WERI-Rb-1 (cell line): ENCODE results near the gene SHC2.

Experiments
- DNase-seq: peaks from one replicate; pipeline ENCODE4 v3.0.0-alpha.2; 2020
- H3K27ac ChIP-seq: fragments of 250-450 bp; sonication (Bioruptor Pico); 2 replicates; pipeline ENCODE4 v1.5.1; 2020; ENCODE audit warnings: mild to moderate bottlenecking, moderate library complexity
- H3K27me3 ChIP-seq: fragments of 250-450 bp; sonication (Bioruptor Pico); 2 replicates; pipeline ENCODE4 v1.5.1; 2021; ENCODE audit warnings: mild to moderate bottlenecking, low read depth, moderate library complexity; ENCODE audit not compliant: insufficient read depth, severe bottlenecking
- H3K36me3 ChIP-seq: fragments of 250-450 bp; sonication (Bioruptor Pico); 2 replicates; pipeline ENCODE4 v1.5.1; 2020; ENCODE audit warnings: mild to moderate bottlenecking, moderate library complexity
- H3K4me3 ChIP-seq: 2 replicates; pipeline ENCODE4 v1.5.1; 2011; ENCODE audit warnings: low read depth, mild to moderate bottlenecking, control low read depth, low read length
- H3K9me3 ChIP-seq: fragments of 250-450 bp; sonication (Bioruptor Pico); 2 replicates; pipeline ENCODE4 v1.5.1; 2021; ENCODE audit warnings: mild to moderate bottlenecking, moderate library complexity; ENCODE audit not compliant: severe bottlenecking
- TF ChIP-seq, protein P1 (sequence below): IDR thresholded peaks from 2 replicates; pipeline ENCODE4 v1.5.1; 2011; ENCODE audit warnings: low read depth, mild to moderate bottlenecking, control low read depth, inconsistent platforms, low read length

Gene SHC2

DNA sequence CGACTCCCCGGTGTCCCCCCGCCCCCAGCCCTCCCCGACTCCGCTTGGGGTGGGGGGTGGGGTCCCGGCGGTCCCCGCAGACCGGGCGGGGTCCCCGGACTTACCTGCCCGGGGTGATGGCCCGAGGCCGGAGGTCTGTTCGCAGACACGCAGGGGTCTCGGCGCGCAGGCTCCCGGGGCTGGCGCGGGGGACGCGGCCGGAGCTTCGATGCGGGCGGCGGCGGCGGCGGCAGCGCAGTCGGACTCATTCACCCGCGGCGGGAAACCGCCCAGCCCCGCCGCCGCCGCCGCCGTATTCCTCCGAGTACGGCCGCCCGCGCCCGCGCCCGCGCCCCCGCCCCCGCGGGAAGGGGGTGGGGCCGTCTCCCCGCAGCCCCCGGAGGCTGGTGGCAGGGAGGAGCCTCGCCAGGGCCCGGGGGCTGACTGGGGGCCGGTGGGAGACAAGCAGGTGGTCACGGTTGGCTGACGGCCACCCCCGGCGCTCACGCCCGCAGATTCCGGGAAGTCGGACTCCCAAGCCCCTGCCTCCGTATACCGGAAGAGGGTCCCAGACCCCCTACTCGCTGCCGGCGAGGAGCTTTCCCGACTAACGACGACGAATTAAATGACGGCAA lies 51.8 kb downstream of the SHC2 start, which contains the start of gene C2CD4C:
Gene C2CD4C, minus strand, starts transcription at position 246 of the 614 bp plus-strand sequence. CDS start 786 bp downstream, outside the sequence.
- no peaks in the 10 kb centered on the region; the same call in 1 of the 2 replicates for H3K36me3 ChIP-seq
- peak within 1 kb of the TSS; percentile 73 for H3K4me3 ChIP-seq
- TF ChIP-seq, protein P1, sequence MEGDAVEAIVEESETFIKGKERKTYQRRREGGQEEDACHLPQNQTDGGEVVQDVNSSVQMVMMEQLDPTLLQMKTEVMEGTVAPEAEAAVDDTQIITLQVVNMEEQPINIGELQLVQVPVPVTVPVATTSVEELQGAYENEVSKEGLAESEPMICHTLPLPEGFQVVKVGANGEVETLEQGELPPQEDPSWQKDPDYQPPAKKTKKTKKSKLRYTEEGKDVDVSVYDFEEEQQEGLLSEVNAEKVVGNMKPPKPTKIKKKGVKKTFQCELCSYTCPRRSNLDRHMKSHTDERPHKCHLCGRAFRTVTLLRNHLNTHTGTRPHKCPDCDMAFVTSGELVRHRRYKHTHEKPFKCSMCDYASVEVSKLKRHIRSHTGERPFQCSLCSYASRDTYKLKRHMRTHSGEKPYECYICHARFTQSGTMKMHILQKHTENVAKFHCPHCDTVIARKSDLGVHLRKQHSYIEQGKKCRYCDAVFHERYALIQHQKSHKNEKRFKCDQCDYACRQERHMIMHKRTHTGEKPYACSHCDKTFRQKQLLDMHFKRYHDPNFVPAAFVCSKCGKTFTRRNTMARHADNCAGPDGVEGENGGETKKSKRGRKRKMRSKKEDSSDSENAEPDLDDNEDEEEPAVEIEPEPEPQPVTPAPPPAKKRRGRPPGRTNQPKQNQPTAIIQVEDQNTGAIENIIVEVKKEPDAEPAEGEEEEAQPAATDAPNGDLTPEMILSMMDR = no peak
- no peaks in the 10 kb centered on the region for H3K27me3 ChIP-seq
- peak; percentile 46 for DNase-seq
- peaks cover 3% of the 10 kb centered on the region for H3K9me3 ChIP-seq
- H3K27ac ChIP-seq = peak within 1 kb of the TSS; percentile 61

DNA sequence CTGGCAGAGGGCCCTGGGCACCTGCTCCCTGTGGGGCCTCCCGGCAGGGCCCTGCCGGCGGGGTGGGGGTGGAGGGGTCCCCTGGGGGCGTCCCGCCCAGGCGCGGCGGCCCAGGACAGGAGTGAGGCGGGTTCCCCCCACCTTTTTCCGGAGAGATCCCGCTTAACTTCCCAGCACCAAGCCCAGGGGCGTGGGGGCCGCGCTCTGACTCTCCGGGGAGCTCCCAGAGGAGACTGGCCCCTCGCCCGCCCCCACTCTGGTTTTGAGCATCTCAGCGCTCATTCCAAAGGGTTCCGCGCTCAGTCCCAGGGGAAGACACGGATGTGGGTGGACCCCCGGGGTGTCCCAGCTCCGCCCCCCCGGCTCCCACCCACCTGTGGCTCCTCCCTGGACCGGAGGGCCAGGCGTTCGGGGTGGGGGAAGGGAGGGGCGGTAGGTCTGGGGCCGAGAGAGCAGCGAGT lies 52.4 kb downstream of the SHC2 start:
- TF ChIP-seq, protein P1 = no peak
- peak; percentile 66 for DNase-seq
- H3K27ac ChIP-seq = peak overlapping the region; percentile 61

DNA sequence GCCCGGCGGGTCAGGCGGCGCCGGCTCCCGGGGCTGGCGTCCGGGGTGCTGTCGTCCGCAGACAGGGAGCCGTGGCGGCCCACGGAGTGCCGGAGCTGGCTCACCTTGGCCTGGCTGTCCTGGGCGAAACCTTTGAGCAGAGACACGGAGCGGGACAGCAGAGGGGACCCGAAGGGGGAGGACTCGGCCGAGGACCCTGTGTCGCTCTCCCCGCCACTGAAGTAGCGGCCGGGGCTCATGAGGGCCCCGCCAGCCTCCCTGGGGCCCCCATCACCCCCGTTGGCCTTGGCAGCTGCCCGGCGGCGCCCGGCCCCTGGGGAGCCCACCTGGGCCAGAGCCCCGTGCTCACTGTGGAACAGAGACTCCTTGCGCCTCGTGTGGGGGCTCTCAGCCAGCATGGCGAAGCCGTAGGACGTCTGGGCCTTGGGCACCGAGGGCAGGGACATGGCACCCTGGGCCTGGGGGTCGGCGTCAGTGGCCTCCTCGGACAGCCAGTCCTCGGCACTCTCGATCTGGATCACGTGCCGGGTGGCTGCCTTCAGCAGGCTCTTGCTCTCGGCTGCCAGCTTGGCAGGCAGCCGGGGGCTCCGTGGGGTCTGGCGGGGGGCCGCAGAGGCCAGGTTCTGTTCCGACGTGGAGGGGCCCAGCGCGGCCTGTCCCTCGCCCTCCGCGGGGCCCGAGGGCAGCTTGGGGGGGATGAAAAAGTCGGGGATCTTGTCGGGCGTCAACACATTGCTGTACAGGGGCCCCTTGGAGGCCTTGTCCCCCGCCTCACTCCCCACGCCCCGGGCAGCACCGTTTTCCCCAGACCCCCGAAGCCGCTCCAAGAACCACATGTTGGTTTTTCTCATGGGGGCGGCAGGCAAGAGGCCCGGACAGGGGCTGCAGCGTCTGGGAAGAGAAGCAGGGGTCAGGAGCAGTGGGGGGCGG lies 53.1 kb downstream of the SHC2 start:
- Histone ChIP-seq H3K27me3 (no peaks in the 10 kb centered on the region), H3K9me3 (peaks cover 5% of the 10 kb centered on the region), H3K36me3 (no peaks in the 10 kb centered on the region; the same call in 1 of the 2 replicates), H3K4me3 (peak overlapping the region; percentile 73), H3K27ac (peak overlapping the region; percentile 61; the same call in 1 of the 2 replicates)
- TF ChIP-seq, protein P1 = no peak
- peak; percentile 10 for DNase-seq

More for the DNA sequence above, 52.4 kb downstream of the SHC2 start:
- no peaks in the 10 kb centered on the region; the same call in 1 of the 2 replicates for H3K36me3 ChIP-seq
- peaks cover 3% of the 10 kb centered on the region for H3K9me3 ChIP-seq
- H3K27me3 ChIP-seq = no peaks in the 10 kb centered on the region
- H3K4me3 ChIP-seq = peak overlapping the region; percentile 73

DNA sequence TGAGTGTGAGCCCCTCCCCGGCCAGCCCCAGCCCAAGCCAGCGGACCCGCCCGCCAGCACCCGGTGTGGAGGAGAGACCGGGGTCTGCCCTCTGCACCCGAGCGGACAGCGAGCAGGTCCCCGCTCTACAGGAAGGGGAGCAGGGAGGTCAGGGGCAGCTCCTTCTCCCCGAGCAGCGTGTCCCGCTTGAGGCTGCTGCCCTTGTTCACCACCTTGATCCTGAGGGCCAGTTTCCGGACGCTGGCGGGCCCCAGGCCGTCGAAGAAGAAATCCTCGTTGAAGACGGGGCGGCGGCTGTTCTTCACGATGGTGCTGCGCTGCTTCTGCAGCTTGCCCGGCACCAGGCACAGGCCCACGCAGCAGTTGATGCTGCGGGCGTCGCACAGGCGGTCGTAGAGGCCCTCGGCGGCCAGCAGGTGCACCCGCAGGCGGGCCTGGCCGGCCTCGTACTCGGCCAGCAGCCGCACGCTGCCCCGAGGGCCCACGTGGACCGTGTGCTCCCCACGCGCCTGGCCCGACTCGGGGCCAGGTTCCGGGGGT lies 53.8 kb downstream of the SHC2 start:
- H3K27me3 ChIP-seq = no peaks in the 10 kb centered on the region
- TF ChIP-seq, protein P1 = no peak
- H3K9me3 ChIP-seq = peaks cover 5% of the 10 kb centered on the region
- H3K36me3 ChIP-seq = no peaks in the 10 kb centered on the region; the same call in 1 of the 2 replicates
- H3K4me3 ChIP-seq = no peak overlapping the region
- H3K27ac ChIP-seq = no peak overlapping the region
- peak; percentile 6 for DNase-seq

DNA sequence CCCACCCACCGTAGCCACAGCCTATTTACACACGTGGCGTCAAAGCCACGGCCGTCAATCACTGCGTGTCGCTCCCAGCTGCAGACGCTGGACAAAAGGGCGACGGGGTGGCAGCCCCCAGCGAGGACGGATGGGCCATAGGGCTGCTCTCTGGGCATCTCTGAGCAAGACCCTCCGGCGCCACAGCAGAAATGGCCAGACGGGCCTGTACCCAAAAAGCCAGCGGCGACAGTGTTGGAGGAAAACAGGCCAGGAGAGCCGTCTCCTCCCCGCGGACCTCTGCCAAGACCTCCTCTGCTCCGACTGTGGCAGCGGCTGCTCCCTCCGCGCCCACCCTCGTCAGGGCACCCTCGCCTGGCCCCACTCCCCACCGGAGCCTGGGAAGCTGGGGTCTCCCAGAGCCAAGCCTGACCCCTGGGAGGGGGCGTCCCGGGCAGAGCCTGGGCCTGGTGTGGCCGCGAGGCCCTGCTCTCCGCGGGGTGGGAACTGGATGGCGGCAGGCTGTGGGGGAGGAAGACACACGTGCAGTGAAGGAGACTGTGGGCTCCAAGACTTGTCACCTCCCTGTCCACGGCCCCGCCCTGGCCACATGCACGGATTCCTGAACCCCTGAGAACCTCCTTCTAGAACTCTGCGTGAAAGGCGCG lies 54.6 kb downstream of the SHC2 start:
- H3K27ac ChIP-seq = no peak overlapping the region

More for the DNA sequence above, 54.6 kb downstream of the SHC2 start:
- Histone ChIP-seq H3K9me3 (peaks cover 2% of the 10 kb centered on the region), H3K4me3 (no peak overlapping the region), H3K27me3 (no peaks in the 10 kb centered on the region), H3K36me3 (no peaks in the 10 kb centered on the region; the same call in 1 of the 2 replicates)
- DNase-seq = no peak
- TF ChIP-seq, protein P1 = no peak
